ENCODE measurements around the gene MACROD1.

The MACROD1 gene

GRCh38 chr11:64152841-64153691 lies 12.8 kb downstream of the MACROD1 start:
- DNase-seq (ENCODE audit: low read depth in 3 of 3): peak; percentile 37 to 56 (median 48)

GRCh38 chr11:64151337-64151736 lies 14.6 kb downstream of the MACROD1 start:
- no peak for DNase-seq (ENCODE audit: low read depth in 3 of 3)

- DNase-seq (ENCODE audit: low read depth in 3 of 3): no peak
Observed at GRCh38 chr11:64150481-64151239, 15.3 kb downstream of the MACROD1 start.

- no peak for DNase-seq (ENCODE audit: low read depth in 3 of 3)
Observed at GRCh38 chr11:64150051-64150450, 15.9 kb downstream of the MACROD1 start.

GRCh38 chr11:64148917-64149617 lies 16.8 kb downstream of the MACROD1 start:
- no peak for DNase-seq (ENCODE audit: low read depth in 3 of 3)

GRCh38 chr11:64148226-64148916 lies 17.5 kb downstream of the MACROD1 start:
- peak; percentile 38 to 71 (median 47) for DNase-seq (ENCODE audit: low read depth in 3 of 3)

- peak; percentile 30 to 63 (median 38) for DNase-seq (ENCODE audit: low read depth in 3 of 3)
Observed at GRCh38 chr11:64146036-64146955, 19.6 kb downstream of the MACROD1 start.

GRCh38 chr11:64144587-64145472 lies 21.1 kb downstream of the MACROD1 start:
- DNase-seq (ENCODE audit: low read depth in 3 of 3): no peak

GRCh38 chr11:64141081-64141783 lies 24.7 kb downstream of the MACROD1 start:
- DNase-seq (ENCODE audit: low read depth in 3 of 3): no peak

GRCh38 chr11:64140082-64140481 lies 25.8 kb downstream of the MACROD1 start:
- DNase-seq (ENCODE audit: low read depth in 3 of 3): no peak

- DNase-seq (ENCODE audit: low read depth in 3 of 3): no peak
Observed at GRCh38 chr11:64139049-64139448, 26.9 kb downstream of the MACROD1 start.

GRCh38 chr11:64138398-64138797 lies 27.5 kb downstream of the MACROD1 start:
- no peak for DNase-seq (ENCODE audit: low read depth in 3 of 3)

GRCh38 chr11:64136765-64137441 lies 29.0 kb downstream of the MACROD1 start:
- no peak for DNase-seq (ENCODE audit: low read depth in 3 of 3)

- DNase-seq (ENCODE audit: low read depth in 3 of 3): no peak
Observed at GRCh38 chr11:64135711-64136110, 30.2 kb downstream of the MACROD1 start.

- no peak for DNase-seq (ENCODE audit: low read depth in 3 of 3)
Observed at GRCh38 chr11:64134963-64135362, 30.9 kb downstream of the MACROD1 start.

GRCh38 chr11:64132982-64133705 lies 32.8 kb downstream of the MACROD1 start:
- no peak for DNase-seq (ENCODE audit: low read depth in 3 of 3)

- DNase-seq (ENCODE audit: low read depth in 3 of 3): no peak
Observed at GRCh38 chr11:64132191-64132771, 33.6 kb downstream of the MACROD1 start.

Data from stimulated activated CD4-positive, alpha-beta T cell treated with anti-CD3 and anti-CD28 coated beads, TNF-alpha, amount 100 ng/mL, for 48 hours (primary cell).